ENCODE measurements around the gene UBE4A.

Gene UBE4A

GRCh38 chr11:118328745-118329144, 30.7 kb upstream of the UBE4A start:
- no peak overlapping the region for H3K4me3 ChIP-seq (ENCODE audit: low read depth, low read length)
- no peak for TF ChIP-seq CTCF (IDR thresholded peaks at IDR 0.05; ENCODE audit: low read depth, low read length)

- H3K4me3 ChIP-seq (ENCODE audit: low read depth, low read length): no peak overlapping the region
- TF ChIP-seq CTCF (IDR thresholded peaks at IDR 0.05; ENCODE audit: low read depth, low read length): no peak
Measured at GRCh38 chr11:118334745-118335144, 24.7 kb upstream of the UBE4A start.

GRCh38 chr11:118338637-118339061, 20.8 kb upstream of the UBE4A start:
- no peak for TF ChIP-seq CTCF (IDR thresholded peaks at IDR 0.05; ENCODE audit: low read depth, low read length)
- H3K4me3 ChIP-seq (ENCODE audit: low read depth, low read length): no peak overlapping the region

- TF ChIP-seq CTCF (IDR thresholded peaks at IDR 0.05; ENCODE audit: low read depth, low read length): no peak
Measured at GRCh38 chr11:118339281-118339961, 20.0 kb upstream of the UBE4A start.

GRCh38 chr11:118340449-118340848, 19.0 kb upstream of the UBE4A start:
- TF ChIP-seq CTCF (IDR thresholded peaks at IDR 0.05; ENCODE audit: low read depth, low read length): no peak
- no peak overlapping the region for H3K4me3 ChIP-seq (ENCODE audit: low read depth, low read length)

More at GRCh38 chr11:118339281-118339961, 20.0 kb upstream of the UBE4A start:
- H3K4me3 ChIP-seq (ENCODE audit: low read depth, low read length): no peak overlapping the region

- no peak overlapping the region for H3K4me3 ChIP-seq (ENCODE audit: low read depth, low read length)
- no peak for TF ChIP-seq CTCF (IDR thresholded peaks at IDR 0.05; ENCODE audit: low read depth, low read length)
Measured at GRCh38 chr11:118341261-118341660, 18.1 kb upstream of the UBE4A start.

- H3K4me3 ChIP-seq (ENCODE audit: low read depth, low read length): no peak overlapping the region
- TF ChIP-seq CTCF (IDR thresholded peaks at IDR 0.05; ENCODE audit: low read depth, low read length): no peak
Measured at GRCh38 chr11:118341815-118342489, 17.4 kb upstream of the UBE4A start.
